ENCODE data around the gene PPDPF. TPM values are rescaled to one million over a fixed set of nuclear protein-coding genes. Genes with fewer than 3 reads are reported as not detected.
"Not testable (repeated sequence)": the region's sequence is repeated elsewhere in the genome, so short reads cannot be mapped to it uniquely, and the experiment has no call there.

PPDPF gene
- 117 and 122 TPM in 2 replicates for total RNA-seq

DNA sequence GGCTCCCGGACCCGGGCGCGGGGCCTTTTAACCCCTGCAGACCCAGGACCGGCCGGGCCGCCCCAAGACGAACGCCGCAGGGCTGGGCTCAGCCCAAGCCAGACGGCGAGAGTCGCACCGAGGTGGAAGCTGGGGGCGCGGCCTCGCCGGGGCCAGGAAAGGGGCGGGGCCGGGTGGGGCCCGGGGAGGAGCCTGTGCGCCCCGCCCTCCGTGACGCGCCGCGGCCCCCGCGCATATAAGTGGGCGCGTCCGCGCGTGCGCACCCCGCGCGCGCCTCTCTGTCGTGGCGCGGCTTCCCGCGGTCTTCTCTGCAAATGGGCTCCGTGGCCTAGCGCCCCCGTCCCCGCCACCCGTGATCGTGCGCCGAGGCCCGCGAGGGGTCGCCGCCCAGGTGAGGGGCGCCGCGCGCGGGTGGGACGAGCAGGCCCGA, at the start of gene PPDPF:
Gene PPDPF, plus strand, starts transcription at position 262 of the 430 bp plus-strand sequence. CDS start 544 bp downstream, outside the sequence.
- H3K36me3 Mint-ChIP-seq (ENCODE audit: low read depth), result peaks cover 12% of the 10 kb centered on the region
- H3K9me3 Mint-ChIP-seq, result no peaks in the 10 kb centered on the region
- peak; percentile 81 for DNase-seq (ENCODE audit: low spot score)
- no peaks in the 10 kb centered on the region for H3K4me1 Mint-ChIP-seq (ENCODE audit: low read depth)
- peak within 1 kb of the TSS; percentile 70 for H3K27ac Mint-ChIP-seq
- peak within 1 kb of the TSS; percentile 84 for H3K4me3 Mint-ChIP-seq
- intact Hi-C loops (cut with micrococcal nuclease), result loop anchor here (1.0 to 2.0 kb wide), 6 partner anchors 17 to 543 kb away; partner anchors contain the start of genes GMEB2, PTK6, TCEA2 and TPD52L2
- H3K27me3 Mint-ChIP-seq (ENCODE audit: insufficient read depth), result peaks cover 4% of the 10 kb centered on the region

DNA sequence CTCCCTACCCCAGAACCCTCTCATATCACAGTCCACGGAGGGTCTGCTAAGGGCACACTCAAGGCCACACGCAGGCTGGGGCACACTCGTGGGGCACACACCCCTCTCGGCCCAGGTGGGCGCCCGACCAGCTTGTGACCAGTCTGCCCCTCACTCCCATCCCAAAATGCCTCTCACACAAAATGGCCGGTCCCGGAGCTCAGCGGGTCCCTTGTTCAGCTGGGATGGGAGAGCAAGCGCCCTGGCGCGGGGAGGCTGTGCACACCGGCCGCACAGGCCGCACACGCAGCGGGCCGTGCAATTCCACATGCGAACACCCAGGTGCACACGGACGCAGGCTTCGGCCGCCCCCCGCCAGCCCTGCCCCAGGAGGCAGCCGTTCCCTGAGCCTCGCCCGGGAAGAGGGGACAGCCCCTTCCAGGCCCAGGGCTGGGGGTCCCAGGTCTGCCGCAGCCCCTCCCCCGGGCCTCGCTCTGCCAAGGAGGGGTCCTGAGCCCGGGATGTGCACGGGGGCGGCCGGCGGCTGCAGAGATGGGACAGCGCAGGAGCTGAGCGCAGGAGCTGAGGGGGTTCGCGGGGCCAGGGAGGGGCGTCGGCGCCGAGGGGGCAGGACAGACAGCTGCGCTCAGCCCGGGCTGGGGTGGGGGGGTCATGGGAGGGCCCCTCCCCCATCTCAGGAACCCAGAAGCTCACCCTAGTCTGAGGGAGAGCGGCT, 49.4 kb upstream of the PPDPF start:
- Mint-ChIP-seq H3K36me3 (ENCODE audit: low read depth) (no peaks in the 10 kb centered on the region), H3K9me3 (no peaks in the 10 kb centered on the region), H3K4me3 (no peak overlapping the region), H3K27me3 (ENCODE audit: insufficient read depth) (peaks cover 25% of the 10 kb centered on the region), H3K4me1 (ENCODE audit: low read depth) (no peaks in the 10 kb centered on the region), H3K27ac (no peak overlapping the region)
- no peak for DNase-seq (ENCODE audit: low spot score)
- intact Hi-C loops (cut with micrococcal nuclease), result no loop called here

- H3K4me1 Mint-ChIP-seq (ENCODE audit: low read depth), result no peaks in the 10 kb centered on the region
- no peaks in the 10 kb centered on the region for H3K36me3 Mint-ChIP-seq (ENCODE audit: low read depth)
- no peak overlapping the region for H3K27ac Mint-ChIP-seq
- DNase-seq (ENCODE audit: low spot score), result no peak
- H3K9me3 Mint-ChIP-seq, result no peaks in the 10 kb centered on the region
- intact Hi-C loops (cut with micrococcal nuclease), result no loop called here
- H3K27me3 Mint-ChIP-seq (ENCODE audit: insufficient read depth), result peaks cover 28% of the 10 kb centered on the region
- no peak overlapping the region for H3K4me3 Mint-ChIP-seq
Observed at GRCh38 chr20:63471717-63471980, 48.9 kb upstream of the PPDPF start.

DNA sequence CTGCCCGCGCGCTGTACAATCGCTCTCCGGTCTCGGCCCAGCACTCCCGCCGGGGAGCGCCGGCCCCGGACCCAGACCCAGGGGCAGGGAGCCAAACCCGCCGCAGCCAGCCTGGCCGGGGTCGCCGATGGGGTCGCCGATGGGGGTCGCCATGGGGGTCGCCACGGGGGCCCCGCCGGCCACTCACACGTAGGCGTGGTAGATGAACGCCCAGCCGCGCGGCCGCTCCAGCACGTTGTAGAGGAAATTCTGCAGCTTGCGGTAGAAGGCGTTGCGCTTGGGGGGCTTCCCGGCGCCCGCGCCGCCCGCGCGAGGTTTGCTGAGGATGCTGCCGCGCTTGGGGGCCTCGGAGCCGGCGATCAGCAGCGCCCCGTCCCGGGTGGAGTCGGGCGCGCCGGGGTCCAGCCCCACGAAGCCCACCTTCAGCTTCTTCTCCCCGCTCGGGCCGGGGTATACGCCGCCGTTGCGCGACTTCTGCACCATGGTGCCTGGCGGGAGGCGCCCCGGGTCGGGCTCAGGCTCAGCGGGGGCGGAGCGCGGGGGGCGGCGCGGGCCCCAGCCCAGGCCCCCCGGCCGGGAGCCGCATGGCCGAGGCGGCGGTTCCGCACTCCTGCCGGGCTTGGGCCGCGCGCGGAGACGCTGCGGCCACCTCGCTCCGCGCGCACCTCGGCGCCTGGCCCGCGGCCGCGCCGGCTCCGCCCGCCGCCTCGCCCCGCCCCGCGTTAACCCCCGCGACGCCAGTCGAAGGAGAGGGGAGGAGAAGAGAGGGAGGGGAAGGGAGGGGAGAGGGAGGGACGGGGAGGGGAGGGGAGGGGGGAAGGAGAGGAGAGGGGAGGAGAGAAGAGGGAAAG, 48.4 kb upstream of the PPDPF start, which contains the start of gene KCNQ2:
Gene KCNQ2, minus strand, starts transcription at position 675 of the 851 bp plus-strand sequence. Its CDS starts 192 bp downstream, at position 483.
- no peaks in the 10 kb centered on the region for H3K36me3 Mint-ChIP-seq (ENCODE audit: low read depth)
- DNase-seq (ENCODE audit: low spot score), result no peak
- H3K4me1 Mint-ChIP-seq (ENCODE audit: low read depth), result no peaks in the 10 kb centered on the region
- no peaks in the 10 kb centered on the region for H3K9me3 Mint-ChIP-seq
- intact Hi-C loops (cut with micrococcal nuclease), result no loop called here
- H3K4me3 Mint-ChIP-seq, result no peak within 1 kb of the TSS
- peaks cover 28% of the 10 kb centered on the region for H3K27me3 Mint-ChIP-seq (ENCODE audit: insufficient read depth)
- H3K27ac Mint-ChIP-seq, result no peak within 1 kb of the TSS

DNA sequence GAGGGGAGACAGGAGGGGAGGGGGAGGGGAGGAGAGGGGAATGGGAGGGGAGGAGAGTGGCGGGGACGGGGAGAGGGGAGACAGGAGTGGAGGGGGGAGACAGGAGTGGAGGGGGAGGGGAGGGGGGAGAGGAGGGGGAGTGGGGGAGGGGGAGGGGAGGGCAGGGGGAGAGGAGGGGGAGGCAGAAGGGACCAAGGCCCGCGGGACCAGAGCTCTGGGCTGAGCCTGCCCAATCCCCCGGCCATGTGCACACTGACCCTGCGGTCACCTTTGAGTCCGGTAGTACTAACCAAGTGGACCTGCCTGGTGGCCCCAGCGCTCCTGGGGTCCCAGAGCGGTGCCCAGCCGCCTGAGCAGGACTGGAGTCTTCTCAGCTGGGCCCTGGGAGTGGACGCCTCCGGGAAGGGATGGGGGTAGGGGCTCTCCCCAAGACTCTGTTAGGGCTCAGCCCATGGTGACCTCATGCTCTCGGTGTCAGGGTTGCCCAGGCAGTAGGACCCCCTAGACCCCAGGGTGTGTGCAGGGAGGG, 47.6 kb upstream of the PPDPF start:
- Mint-ChIP-seq H3K27me3 (ENCODE audit: insufficient read depth) (peaks cover 32% of the 10 kb centered on the region), H3K27ac (no peak overlapping the region), H3K9me3 (no peaks in the 10 kb centered on the region), H3K36me3 (ENCODE audit: low read depth) (no peaks in the 10 kb centered on the region), H3K4me1 (ENCODE audit: low read depth) (no peaks in the 10 kb centered on the region), H3K4me3 (no peak overlapping the region)
- no peak for DNase-seq (ENCODE audit: low spot score)
- intact Hi-C loops (cut with micrococcal nuclease), result no loop called here

GRCh38 chr20:63473555-63474449, 46.8 kb upstream of the PPDPF start:
- Mint-ChIP-seq H3K27me3 (ENCODE audit: insufficient read depth) (peaks cover 33% of the 10 kb centered on the region), H3K4me1 (ENCODE audit: low read depth) (no peaks in the 10 kb centered on the region), H3K4me3 (no peak overlapping the region), H3K9me3 (no peaks in the 10 kb centered on the region), H3K36me3 (ENCODE audit: low read depth) (no peaks in the 10 kb centered on the region), H3K27ac (no peak overlapping the region)
- intact Hi-C loops (cut with micrococcal nuclease), result no loop called here
- DNase-seq (ENCODE audit: low spot score), result no peak

GRCh38 chr20:63475209-63475608, 45.4 kb upstream of the PPDPF start:
- intact Hi-C loops (cut with micrococcal nuclease), result no loop called here
- DNase-seq (ENCODE audit: low spot score), result no peak
- Mint-ChIP-seq H3K27me3 (ENCODE audit: insufficient read depth) (peaks cover 32% of the 10 kb centered on the region), H3K27ac (no peak overlapping the region), H3K4me3 (no peak overlapping the region), H3K36me3 (ENCODE audit: low read depth) (no peaks in the 10 kb centered on the region), H3K9me3 (no peaks in the 10 kb centered on the region), H3K4me1 (ENCODE audit: low read depth) (no peaks in the 10 kb centered on the region)

DNA sequence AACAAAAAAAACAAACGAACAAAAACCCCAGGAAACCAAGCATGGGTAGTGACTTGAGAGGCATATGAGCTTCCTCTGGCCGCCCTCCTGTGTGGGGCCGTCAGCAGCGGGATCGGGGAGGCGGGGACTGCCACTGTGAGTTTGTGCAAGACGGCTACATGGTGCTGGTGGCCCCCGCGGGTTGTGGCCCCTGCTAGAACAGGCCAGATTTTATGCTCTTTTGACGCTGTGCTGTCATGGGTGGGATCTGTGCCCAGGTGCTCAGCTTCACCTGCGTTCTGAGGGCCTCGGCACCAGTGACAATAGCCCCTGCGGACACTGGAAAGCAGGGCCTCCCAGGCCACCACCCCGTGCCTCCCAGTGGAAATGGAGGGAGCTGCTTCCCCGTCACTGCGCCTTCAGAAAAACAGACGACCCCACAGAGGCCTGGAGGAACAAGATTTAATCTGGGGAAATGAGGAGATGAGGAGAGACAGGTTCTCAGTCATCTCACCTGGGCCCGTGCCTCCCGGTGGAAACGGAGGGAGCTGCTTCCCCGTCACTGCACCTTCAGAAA, 43.4 kb upstream of the PPDPF start:
- H3K9me3 Mint-ChIP-seq, result no peaks in the 10 kb centered on the region
- intact Hi-C loops (cut with micrococcal nuclease), result no loop called here
- peaks cover 33% of the 10 kb centered on the region for H3K27me3 Mint-ChIP-seq (ENCODE audit: insufficient read depth)
- no peaks in the 10 kb centered on the region for H3K4me1 Mint-ChIP-seq (ENCODE audit: low read depth)
- H3K36me3 Mint-ChIP-seq (ENCODE audit: low read depth), result no peaks in the 10 kb centered on the region
- H3K4me3 Mint-ChIP-seq, result no peak overlapping the region
- no peak for DNase-seq (ENCODE audit: low spot score)
- no peak overlapping the region for H3K27ac Mint-ChIP-seq

DNA sequence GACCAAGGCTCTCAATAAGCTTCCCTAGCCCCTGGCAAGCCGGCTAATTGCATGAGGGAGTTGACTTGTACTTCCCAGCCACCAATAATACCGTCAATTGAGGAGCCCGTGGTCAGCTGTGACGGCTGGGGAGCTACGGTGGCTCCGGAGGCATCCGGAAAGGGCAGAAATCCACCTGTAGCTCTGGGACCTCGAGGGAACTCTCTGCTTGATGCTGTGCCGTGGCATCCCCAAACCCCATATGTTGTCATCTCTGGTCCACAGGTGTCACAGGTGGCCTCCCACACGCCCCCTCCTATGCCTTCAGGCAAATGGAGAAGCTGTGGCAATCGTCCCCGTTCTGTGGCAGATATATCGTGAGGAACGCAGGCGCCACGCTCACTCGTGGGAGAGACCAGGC, 42.6 kb upstream of the PPDPF start:
- Mint-ChIP-seq H3K27me3 (ENCODE audit: insufficient read depth) (peaks cover 33% of the 10 kb centered on the region), H3K27ac (no peak overlapping the region), H3K36me3 (ENCODE audit: low read depth) (no peaks in the 10 kb centered on the region), H3K4me1 (ENCODE audit: low read depth) (no peaks in the 10 kb centered on the region), H3K9me3 (no peaks in the 10 kb centered on the region), H3K4me3 (no peak overlapping the region)
- DNase-seq (ENCODE audit: low spot score), result no peak
- intact Hi-C loops (cut with micrococcal nuclease), result no loop called here

DNA sequence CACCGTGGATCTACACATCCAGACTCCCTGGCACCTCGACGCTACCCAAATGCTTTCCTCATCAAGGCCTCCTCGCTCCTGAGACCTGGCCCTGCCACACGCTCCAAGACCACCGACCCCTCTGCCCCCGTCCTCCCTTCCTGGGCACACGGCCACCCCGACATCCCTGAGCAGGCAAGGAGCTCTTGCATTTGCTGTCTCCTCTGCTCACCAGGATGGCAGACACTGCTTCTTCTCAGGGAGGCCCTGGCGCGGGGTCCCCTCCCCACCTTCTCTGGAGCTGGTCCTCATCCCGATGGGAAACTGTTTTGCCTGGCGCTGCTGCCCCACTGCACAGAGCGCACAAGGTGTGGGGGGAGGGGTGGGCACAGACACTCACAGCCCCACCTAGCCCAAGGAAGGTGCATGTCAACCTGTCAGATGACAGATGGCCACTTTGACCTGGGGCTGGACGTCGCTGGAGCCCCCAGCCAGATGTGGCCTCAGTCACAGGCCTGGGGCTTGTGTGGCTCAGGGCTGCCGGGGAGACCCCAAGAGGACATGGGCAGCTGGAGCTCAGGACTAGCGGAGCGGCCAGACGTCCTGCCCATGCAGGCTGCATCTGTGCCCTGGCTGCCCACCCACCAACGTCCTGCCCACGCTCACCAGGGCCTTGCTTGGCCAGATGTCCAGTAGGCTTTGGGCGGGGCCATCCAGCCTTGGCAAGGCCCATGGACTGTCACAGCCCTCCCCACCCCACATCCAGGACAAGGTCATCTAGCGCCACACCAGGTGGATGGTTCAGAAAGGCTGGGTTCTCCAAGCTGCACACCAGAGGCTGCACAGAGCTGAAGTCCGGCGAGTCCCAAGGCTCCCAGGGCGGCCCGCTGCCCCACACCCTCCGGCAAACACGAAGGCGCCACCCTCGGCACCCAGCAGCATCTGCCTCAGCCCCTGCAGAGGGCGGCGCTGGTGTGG, 41.9 kb upstream of the PPDPF start:
- Mint-ChIP-seq H3K27me3 (ENCODE audit: insufficient read depth) (peaks cover 28% of the 10 kb centered on the region), H3K27ac (no peak overlapping the region), H3K9me3 (no peaks in the 10 kb centered on the region), H3K36me3 (ENCODE audit: low read depth) (no peaks in the 10 kb centered on the region), H3K4me3 (no peak overlapping the region), H3K4me1 (ENCODE audit: low read depth) (no peaks in the 10 kb centered on the region)
- no peak for DNase-seq (ENCODE audit: low spot score)
- intact Hi-C loops (cut with micrococcal nuclease), result no loop called here

DNA sequence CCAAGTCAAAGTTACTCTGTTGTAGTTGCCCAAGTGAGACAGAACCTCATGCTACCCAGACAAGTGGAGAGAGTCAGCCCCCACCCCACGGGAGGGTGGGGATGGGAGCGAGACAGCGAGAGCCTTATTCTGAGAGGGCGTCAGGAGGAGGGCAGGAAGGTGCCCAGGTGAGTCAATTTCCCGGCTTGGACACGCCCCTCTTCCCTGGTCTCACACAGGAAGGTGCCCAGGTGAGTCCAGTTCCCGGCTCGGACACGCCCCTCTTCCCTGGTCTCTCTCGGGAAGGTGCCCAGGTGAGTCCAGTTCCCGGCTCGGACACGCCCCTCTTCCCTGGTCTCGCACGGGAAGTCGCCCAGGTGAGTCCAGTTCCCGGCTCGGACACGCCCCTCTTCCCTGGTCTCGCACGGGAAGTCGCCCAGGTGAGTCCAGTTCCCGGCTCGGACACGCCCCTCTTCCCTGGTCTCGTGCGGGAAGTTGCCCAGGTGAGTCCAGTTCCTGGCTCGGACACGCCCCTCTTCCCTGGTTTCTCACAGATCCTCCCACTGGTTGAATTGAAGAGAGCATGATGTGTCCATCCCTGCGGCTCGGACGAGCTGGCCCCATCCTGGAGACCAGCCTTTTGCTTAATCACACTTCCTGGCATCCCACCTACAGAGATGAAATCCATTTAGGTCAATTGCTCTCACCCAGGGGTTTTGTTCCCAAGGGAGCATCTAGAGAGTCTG, 40.7 kb upstream of the PPDPF start:
- H3K27ac Mint-ChIP-seq; H3K36me3 Mint-ChIP-seq (ENCODE audit: low read depth); intact Hi-C loops (cut with micrococcal nuclease); H3K4me1 Mint-ChIP-seq (ENCODE audit: low read depth); H3K4me3 Mint-ChIP-seq; DNase-seq (ENCODE audit: low spot score); H3K9me3 Mint-ChIP-seq: not testable (repeated sequence)
- peaks cover 20% of the 10 kb centered on the region for H3K27me3 Mint-ChIP-seq (ENCODE audit: insufficient read depth)
